Measurements from ENCODE around the gene PNMT.

Gene PNMT

DNA sequence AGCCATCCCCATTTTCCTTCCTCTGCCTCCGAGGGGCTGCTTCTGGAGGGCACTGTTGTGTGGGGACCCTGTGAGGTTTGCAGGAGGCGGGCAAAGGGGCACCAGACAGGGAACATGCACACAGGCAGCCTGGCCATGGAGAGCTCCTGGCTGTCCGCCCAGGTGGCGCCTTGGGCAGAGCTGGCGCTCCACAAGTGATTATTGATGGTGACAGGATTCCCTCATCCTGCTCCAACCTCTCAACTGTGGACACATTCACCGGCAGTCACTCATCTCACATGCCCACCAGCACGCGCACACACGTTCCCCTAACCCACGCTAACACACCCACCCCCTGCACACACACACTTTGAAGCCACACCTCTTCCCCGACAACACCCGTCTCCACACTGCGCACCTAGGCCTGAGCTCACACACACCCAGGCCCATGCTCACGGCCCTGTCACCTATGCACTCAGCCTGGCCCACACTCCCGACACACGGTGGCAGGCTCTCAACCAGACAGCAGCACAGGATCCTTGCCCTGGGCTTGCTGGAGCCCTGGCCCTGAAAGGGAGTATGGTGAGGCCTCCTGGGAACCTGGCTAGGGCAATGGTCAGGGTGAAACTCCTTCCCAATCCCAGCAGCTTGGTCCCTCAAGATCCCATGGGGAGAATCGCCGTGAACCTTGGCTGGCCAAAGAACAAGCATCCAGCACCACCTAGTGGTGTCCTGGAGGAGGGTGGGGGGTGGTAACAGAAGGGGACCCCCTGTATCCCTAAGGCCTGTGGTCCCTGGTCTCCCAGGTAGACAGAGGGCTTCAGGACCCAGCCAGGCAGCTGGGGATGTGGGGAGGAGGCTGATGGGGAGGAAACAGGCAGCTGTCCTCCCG lies 3.6 kb downstream of the PNMT start:
- no peak for DNase-seq

DNA sequence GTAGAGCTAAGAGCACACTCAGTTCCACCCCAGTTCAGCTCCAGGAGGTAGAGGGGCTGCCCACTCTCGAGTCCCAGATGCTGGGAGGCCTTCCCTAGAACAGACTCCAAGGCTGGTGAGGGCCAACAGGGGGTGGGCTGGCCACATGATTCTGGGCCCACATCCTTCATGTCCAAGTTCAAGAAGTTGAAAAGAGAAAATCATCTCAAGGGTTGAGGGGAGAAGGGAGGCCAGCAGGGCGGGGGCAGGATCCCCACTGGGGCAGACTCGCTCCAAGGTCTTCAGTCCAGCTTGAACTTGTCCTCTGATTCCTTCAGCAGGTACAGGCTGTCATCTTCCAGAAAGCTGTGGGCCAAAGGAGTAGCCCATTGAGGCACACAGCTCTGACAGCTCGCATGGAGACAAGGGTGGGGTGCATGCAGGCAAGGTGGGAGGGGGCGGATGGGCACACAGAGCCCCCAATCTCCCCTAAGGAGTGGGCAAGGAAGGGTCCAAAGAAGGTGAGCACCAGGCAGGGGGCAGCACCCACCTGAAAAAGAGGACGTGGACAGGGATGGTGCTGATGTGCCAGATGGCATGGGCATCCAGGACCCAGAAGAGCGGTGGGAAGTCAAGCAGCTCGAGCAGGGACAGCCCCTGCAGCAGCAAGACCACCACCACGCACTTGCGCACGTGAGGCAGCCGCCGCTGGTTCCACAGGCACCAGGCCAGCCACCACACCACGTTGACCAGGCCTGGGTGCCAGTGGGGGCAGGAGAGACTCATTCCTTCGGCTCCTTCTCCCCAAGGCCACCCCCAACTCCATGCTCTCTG lies 4.5 kb downstream of the PNMT start:
- DNase-seq: no peak

DNA sequence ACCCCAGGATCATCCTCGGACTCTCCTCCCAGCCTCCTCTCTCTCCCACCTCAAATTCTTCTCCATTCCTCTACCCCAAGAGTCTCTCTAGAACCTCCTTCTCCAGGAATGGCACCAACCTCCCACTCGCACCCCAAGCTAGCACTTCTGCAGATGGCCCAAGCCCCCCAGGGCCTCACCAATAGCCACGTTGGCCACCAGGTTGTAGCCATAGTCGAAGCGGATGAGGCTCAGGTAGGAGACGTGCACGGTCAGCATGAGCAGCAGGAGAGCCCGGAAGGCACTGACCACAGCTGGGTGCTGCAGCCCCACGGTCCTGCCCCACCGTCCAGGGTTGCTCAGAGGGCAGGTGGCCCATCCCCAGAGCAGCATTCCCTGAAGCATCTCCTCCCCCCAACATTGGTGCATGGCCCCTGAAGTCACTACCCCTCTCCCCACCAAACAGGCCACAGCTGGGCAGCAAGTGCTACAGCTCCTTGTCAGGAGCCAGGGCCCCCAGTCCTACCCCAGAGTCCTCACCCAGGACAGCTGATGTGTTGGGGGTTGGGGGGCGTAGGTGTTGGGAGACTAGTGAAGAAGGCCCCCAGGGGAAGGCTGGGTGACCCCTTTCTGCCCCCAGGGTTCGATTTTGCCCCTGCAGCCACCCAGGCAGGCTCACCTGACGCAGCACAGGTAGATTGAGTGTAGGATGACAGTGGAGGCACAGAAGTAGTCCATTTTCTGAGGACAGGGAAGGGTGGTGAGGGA lies 5.3 kb downstream of the PNMT start:
- no peak for DNase-seq

DNA sequence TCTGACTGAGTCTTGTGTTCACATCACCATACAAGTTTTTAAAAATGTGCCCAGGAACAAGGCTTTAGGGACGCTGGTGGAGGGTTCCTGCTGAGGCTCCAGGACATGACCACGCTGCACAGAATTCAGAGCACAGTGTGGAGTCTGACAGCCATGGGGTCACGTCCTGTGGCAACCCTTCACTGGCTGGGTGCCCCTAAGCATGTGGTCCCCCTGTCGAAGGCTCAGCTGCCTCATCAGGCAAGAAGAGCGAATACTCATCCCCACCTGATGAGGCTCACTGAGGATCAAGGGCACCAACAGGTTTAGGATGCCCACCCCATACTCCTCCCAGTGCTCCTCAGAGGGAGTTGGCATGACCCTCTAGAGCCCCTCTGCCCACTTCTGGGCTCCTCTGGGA lies 5.9 kb downstream of the PNMT start:
- no peak for DNase-seq

DNA sequence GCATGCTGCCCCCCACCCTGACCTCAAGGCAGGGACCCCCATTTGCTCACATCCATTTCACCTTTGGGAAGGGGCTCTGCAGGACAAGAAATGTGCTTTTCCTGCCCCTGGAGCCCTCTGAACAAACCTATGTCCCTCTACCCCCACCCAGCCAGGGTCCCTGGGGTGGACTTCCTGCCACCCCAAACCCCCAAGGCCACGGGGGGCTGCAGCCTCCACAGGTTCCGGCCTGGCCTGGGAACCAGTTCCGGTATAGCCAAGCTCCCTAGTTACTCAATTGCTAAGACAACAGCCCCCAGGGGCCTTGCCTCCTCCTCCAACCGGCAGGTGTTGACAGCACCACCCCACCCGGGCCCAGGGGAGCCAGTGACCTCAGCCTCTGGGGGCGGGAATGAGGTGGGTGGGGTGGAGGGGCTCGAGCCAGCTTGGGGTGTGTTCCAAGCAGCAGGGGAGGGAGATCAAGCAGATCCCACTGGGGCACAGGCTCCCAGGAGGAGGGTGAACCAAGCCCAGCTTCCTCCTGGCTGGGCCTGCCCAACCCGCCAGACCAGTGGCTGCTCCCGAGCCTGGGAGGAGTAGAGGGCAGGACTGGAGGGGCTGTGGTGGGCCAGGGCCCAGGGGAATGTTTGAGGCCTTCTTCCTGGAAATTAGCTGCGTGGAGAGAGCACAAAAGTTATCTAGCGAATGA lies 6.6 kb downstream of the PNMT start:
- no peak for DNase-seq

DNA sequence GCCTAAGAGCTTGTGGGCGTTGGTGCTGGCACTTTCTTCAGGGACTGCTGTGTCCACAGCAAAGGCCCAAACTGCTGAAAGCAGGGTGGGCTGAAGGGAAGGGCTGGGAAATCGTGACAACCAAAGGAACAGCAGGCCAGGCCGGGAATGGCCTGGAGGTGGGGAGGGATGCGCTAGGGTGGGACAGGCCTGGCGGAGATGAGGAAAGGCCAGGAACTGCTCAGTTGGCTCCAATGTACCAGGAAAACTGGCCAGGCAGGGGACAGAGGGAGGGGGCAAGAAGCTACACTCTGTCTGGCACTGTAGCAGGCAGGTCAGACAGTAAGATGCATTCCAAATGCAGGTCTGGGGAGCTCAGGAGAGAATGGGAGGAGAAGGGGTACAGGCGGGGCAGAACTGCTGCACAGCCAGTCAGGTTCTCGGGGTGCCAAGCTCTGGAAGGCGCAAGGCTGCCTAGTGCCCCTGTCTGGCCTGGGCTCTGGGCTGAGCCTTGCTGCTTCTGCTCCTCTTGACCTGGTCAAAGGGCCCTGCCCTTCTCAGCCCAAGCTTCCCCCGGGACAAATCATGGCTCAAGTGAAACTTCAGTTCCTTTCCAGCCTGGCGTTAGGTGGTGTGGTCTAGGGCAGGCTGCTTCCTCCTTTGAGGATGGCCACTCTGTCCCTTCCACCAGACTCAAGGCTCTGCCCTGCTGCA lies 7.3 kb downstream of the PNMT start:
- no peak for DNase-seq

DNA sequence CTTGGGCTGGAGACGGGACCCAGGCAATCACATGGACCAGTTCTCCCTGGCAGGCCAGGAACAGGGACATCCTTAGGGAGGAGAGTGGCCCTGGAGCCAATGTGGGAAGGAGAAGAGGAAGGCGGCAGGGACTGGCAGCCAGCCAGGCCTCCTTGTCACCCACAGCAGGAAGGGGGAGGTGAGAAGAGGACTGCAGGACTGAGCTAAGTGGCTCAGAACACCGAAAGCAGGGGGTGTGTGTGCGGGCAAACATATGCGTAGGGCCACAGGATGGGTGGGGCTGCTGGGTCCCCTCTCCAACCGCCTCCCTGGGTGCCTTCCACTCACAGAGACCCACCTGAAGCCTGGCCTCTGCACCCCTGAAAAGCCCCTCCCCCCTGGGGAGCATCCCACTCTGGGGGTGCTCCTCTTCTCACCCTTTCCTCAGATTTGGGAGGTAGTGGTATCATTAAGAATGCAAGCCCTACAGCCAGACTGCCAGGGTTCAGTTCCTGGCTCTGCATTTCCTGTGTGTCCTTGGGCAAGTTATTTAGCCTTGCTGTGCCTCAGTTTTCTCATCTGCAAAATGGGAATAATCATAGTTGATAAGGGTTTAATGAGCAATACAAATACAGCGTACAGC lies 8.1 kb downstream of the PNMT start:
- no peak for DNase-seq

DNA sequence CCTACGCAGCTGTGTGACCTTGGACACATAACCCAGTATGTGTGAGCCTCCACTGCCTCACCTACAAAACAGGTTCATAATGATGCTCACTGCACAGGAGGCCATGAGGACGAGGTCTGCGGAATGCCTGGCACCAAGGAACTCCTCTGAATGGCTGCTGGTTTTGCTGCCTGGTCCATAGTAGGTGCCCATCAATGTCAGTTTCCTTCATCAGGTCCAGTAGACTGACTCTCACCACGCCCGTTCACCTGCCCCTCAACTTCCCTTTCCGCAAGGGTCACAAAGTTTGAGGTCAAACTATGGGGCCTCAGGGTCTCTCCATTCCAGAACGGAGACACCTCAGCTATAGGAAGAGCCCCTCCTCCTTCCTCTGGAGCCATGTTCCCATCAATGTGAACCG lies 8.8 kb downstream of the PNMT start:
- DNase-seq: no peak

DNA sequence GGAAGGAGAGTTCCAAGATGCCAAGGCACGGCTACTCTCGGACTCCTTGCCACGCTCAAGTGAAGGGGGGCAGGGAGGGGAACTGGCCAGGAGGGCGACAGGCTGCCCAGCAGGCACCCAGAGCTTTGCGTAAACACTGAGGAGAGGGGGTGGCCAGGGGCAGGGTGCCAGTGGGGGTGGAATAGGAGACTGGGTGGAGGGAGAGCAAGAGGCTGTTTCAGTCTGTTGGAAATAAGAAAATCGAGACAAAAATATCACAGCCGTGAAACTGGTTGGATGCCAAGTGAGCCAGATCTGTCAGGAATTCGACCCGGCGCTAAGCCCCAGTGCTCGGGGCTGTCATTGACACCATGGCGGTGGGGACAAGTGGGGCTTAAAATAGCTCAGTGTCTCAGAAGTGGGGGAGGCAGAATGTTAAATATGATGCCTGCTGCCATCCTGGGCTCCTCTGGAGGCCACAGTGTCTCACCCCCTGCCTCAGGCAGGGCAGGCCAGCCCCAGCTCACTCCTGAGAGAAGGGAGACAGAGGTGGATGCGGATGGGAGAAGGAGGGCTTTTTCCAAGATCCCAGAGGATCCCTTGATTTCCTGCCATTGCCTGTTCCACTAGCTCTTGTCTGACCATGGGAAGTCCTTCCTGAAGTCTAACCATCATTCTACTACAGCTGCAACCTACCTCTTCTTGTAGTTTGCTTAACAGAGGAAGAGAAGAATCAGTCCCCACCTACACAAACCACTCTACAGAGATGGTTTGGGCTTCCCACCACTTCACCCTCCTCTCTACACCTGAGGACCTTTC lies 9.5 kb downstream of the PNMT start:
- no peak for DNase-seq

DNA sequence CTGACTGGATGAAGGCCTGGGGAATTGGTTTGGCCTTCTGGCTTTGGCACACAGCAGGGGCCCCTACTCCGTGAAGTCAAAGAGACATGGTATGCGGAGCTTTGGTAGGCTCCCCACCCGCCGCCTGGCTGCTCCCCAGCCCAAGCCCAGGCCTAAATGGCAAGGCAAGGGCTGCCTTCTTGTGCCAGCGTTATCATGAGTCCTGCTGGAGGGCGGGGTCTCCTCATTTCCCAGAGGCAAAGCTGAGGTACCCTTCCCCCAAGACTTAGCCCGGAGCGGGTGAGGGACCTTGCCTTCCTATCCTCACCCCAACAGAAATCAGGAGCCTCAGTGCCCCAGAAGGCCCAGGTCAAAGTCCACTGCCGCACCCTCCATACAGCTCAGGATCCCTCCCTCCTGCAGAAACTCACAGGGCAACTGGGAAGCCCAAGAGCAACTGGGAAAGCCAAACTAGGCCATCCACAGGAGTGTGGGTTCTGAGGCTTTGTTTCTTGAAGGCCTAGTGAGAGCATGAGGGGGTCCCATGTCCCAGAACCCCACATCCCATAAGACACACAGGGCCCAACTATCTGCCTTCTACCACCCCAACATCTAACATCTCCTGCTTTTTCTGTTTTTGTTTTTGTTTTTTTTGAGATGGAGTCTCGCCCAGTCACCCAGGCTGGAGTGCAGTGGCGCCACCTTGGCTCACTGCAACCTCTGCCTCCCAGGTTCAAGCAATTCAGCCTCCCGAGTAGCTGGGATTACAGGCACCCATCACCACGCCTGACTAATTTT lies 10.3 kb downstream of the PNMT start:
- DNase-seq: no peak

DNA sequence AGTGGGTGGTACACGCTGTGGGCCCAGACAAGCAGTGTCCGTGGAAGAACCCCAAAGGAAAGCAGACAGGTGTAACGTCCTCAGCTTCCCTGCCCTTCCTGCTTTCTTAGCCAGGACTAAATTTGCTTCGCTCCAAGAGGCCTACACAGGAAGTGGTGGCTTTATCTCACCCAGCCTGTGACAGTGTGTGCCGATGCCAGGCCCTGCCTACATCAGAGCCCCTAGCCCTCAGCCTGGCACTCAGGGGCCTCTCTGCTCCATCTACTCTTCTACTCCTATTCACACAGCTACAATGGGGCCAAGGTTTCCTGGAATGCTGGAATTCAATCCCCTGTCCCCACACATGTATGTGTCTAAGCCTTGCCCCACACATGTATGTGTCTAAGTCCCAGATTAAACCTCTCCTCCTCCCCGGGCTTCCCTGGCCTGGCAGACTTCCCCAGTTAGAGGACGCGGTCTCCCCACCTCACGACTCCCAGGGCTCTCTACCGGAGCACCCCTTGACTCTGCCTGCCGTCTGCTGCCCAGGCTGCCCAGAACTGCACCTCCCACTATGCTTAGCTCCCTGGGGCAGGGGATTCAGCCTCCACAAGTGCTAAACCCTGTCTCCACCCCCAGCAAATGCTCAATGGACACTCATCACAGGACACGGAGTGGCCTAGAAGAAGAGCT lies 11.4 kb downstream of the PNMT start:
- peak; percentile 33 for DNase-seq

DNA sequence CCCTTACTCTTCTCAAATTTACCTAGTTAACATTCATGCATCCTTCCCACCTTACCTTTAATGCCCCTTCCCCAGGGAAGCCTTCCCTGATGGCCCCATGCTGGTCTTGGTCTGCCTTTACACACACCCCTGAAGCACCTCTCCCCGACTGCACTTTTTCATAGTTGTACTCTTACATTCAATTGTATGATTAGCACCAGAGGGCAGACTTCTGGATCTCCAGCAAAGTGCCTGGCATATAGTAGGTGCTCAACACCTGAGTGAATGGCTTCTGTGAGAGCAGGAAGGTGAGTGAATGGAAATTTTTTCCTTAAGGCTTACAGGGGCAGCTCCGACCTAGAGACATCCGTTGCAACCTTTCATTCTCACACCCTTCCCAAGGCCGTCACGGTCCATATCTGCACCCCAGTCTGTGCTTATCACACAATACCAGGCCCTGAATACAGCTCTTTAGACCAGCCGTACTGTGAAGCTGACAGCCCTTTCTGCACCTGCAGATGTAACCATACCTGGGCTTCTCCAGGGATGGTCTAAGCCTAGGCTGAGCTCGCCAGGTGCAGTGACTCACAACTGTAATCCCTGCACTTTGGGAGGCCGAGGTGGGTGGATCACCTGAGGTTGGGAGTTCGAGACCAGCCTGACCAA lies 15.2 kb downstream of the PNMT start:
- no peak for DNase-seq

DNA sequence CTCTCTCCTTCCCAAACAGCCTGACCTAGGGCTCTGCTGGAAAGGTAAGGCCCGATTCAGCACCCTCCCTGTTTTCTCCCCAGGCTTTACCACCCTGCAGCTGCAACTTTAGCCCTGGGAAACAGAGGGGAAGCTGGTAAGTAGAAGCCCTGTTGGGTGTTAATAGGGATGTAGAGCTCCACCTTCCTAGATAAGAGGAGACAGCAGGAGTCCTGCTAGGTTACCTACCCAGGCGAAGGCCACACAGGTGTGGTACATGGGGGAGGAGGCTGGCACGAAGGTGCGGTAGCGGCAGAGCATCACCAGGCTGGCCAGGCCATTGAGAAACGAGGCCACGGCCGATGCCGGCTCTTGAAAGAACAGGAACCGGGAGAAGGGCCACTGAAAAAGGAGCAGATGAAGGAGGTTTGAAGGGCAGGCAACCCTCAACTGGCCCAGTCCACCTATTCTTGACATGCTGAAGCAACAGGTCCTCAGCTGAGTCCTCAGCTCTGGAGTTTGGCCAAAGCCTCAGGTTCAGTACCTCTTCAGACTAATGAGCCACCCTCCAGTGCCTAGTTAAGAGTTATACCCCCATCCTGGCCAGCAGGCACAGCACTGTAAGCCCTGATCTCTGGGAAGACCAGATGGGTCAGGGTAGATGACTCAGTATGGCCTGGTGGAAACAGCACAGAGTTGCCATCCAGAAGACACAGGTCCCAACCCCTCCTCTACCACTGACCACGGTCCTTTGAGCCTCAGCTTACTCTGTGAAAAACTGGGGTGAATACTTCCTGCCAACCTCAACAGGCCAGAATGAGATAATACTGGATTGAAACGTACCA lies 16.3 kb downstream of the PNMT start:
- no peak for DNase-seq

DNA sequence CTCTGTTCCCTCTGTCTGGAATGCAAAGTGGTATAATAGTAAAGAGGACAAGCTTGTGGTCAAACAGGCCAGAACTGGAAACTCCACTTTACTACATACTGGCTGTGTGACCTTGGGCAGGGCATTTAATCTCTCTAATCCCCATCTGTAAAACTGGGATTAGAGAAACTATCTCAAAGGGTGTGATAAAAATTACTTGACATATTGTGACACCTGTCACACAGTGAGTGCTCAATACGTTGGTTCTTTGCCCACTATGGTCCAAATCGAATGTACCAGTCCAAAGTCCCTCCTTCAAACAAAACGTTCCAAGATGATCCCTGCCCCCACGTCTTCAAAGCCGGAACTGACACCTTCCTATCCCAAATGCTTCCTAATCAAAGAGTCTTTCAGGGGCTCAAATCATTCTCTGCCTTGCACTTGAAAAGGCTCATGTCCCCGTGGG lies 18.9 kb downstream of the PNMT start:
- no peak for DNase-seq

DNA sequence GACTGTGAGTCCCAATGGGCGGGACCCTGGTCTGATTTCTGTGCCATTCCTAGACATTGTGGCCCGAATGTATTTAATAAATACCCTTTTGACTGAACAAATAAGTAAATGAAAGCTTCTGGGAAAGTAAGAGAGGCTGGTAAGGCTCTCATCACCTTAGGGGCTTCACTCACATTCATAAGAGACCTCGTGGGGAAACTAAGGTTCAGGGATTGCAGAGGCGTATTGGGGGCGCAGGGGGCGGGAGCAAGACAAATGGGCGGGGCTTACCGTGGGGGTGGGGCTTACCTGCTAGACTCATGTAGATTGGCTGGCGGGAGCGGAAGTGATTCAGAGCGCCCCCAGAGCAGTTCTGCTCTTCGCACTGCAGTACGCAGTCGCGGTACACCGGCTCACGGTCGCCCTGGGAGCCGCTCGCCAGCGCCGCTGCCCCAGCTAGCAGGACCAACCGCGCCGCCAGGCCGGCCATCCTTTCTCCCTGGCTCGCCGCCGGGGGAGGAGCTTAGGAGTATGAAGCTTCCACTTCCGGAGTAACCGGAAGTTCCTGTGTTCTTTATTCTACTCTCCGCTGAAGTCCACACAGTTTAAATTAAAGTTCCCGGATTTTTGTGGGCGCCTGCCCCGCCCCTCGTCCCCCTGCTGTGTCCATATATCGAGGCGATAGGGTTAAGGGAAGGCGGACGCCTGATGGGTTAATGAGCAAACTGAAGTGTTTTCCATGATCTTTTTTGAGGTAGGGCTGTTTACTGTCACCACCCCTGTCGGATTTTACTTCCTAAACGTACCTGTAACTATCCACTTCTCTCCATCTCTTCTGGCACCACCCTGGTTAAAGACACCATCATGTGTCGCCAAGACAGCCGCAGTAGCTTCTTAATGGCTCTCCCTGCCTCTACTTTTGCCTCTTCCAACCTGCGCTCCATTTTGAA lies 19.6 kb downstream of the PNMT start, which contains the start of gene PGAP3:
Gene PGAP3 (minus strand): TSS at position 512 of the 929 bp plus-strand sequence. CDS start 43 bp downstream, at position 469.
- peak; percentile 83 for DNase-seq

DNA sequence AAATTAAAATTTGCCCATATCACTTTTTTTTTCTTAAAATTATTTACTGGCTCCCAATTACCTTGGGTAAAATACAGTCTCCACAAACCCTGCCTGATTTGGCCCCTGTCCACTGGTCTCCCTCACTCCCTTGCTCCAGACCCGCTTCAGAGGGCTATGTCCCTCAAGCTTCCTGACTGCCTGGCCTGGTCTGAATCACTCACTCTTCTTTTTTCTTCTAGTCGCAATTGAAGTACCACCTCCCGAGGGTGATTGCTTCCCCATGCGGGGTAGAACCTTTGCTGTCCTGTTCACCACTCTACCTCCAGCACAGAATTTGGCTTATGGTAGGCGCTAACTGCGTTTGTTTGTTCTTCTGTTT lies 20.2 kb downstream of the PNMT start:
- DNase-seq: no peak

DNA sequence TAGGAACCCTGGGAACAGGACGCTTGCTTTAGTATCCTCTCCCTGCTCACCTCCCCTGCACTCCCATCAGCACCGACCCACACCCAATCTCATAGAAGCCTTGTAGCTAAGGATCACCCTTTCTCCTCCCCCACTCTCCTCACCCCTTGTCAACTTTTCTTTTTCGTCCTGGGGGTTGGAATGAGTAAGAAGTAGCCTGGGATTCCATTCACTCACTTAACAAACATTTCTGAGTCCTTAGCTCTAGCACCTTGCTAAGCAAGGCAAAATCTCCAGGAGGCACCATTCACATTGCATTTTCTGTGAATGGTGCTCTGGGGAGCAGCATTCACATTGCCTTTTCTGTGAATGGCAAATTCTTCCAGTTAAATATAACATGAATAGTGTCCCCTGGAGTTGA lies 20.7 kb downstream of the PNMT start:
- DNase-seq: no peak

Measured in activated naive CD4-positive, alpha-beta T cell treated with anti-CD3 and anti-CD28 coated beads, Interleukin-2, amount 50 U/mL, for 16 hours (primary cell).